B cell (primary cell): Measurements from ENCODE around the gene AHRR. TPM values are rescaled to one million over a fixed set of nuclear protein-coding genes. Genes with fewer than 3 reads are reported as not detected.

Experiments used
- ATAC-seq: fragments of 200-7000 bp; cut with Tn5 transposase; one replicate; pipeline ENCODE4 v1.10.0; 2021; ENCODE audit warnings: low read depth, mild to moderate bottlenecking, moderate number of reproducible peaks, moderate library complexity
- CTCF ChIA-PET: fragments of 350-600 bp; sonication (Branson Sonifier 250); formaldehyde crosslinking; loops from one replicate; lab custom pipeline; 2021; ENCODE audit warnings: antibody characterized with exemption, inconsistent platforms; lab: Charles Lee
- POLR2A ChIA-PET: fragments of 350-600 bp; sonication (Branson Sonifier 250); formaldehyde crosslinking; loops from one replicate; lab custom pipeline; 2021; ENCODE audit warnings: antibody characterized with exemption; lab: Charles Lee
- DNase-seq: peaks from one replicate; pipeline ENCODE4 v3.0.0; 2013
- H2AFZ ChIP-seq: 2 replicates; pipeline ENCODE4 v1.6.1; 2012; ENCODE audit warnings: mild to moderate bottlenecking, low read depth, low read length; ENCODE audit not compliant: insufficient read depth, poor library complexity, severe bottlenecking
- H3K27ac ChIP-seq, 2 donors: 1 replicate in 1 of 2; 2 replicates in 1 of 2; pipeline ENCODE4 v1.5.1; 2012 to 2013; ENCODE audit warnings: low read length in 2 of 2, mild to moderate bottlenecking in 2 of 2, moderate library complexity in 1 of 2
- H3K27me3 ChIP-seq, 4 experiments: fragments of 200-600 bp in 1 of 4; sonication (generic) in 1 of 4; replicated peaks in 1 of 4; 1 replicate in 2 of 4; 2 replicates in 2 of 4; pipeline versions ENCODE4 v1.6.1 to v1.7.0; 2013 to 2016; ENCODE audit warnings: low read length in 3 of 4, mild to moderate bottlenecking in 2 of 4, mixed read lengths in 1 of 4, moderate library complexity in 1 of 4; ENCODE audit not compliant: insufficient read depth in 4 of 4, control insufficient read depth in 3 of 4; ENCODE audit errors: control extremely low read depth in 1 of 4
- H3K36me3 ChIP-seq, 2 experiments: replicated peaks in 1 of 2; 1 replicate in 1 of 2; 2 replicates in 1 of 2; pipeline versions ENCODE4 v1.6.1 to v1.7.1; 2013; ENCODE audit warnings: low read length in 1 of 2; ENCODE audit not compliant: insufficient read depth in 2 of 2, control insufficient read depth in 1 of 2; ENCODE audit errors: control extremely low read depth in 1 of 2, extremely low read depth in 1 of 2
- H3K4me1 ChIP-seq, 2 donors: fragments of 200-600 bp in 1 of 2; sonication (generic) in 1 of 2; 1 replicate in 1 of 2; 2 replicates in 1 of 2; pipeline versions ENCODE4 v1.5.1 to v1.6.1; 2013 to 2017; ENCODE audit warnings: low read length in 2 of 2; ENCODE audit not compliant: control insufficient read depth in 2 of 2, insufficient read depth in 2 of 2
- H3K4me2 ChIP-seq: replicated peaks from 2 replicates; pipeline ENCODE3; 2012; ENCODE audit warnings: mild to moderate bottlenecking, low read depth, low read length; ENCODE audit not compliant: poor library complexity, severe bottlenecking
- H3K4me3 ChIP-seq, 5 experiments: fragments of 200-600 bp in 1 of 5; sonication (generic) in 1 of 5; 1 replicate in 3 of 5; 2 replicates in 2 of 5; pipeline versions ENCODE4 v1.5.1 to v1.7.0; 2011 to 2016; ENCODE audit warnings: low read length in 4 of 5, mild to moderate bottlenecking in 4 of 5, low read depth in 2 of 5, control low read depth in 1 of 5, moderate library complexity in 1 of 5; ENCODE audit not compliant: insufficient read depth in 1 of 5; ENCODE audit errors: control extremely low read depth in 1 of 5, extremely low read depth in 1 of 5
- H3K79me2 ChIP-seq: fragments of 200-600 bp; sonication (generic); one replicate; pipeline ENCODE4 v1.6.0; 2016; ENCODE audit warnings: low read length; ENCODE audit not compliant: control insufficient read depth, insufficient read depth
- H3K9ac ChIP-seq: fragments of 200-600 bp; sonication (generic); 2 replicates; pipeline ENCODE4 v1.6.1; 2017; ENCODE audit warnings: mild to moderate bottlenecking, low read length, moderate library complexity
- H3K9me3 ChIP-seq, 3 donors: one replicate each; pipeline versions ENCODE4 v1.6.1 to v1.7.1; 2013; ENCODE audit warnings: low read length in 2 of 3; ENCODE audit not compliant: control insufficient read depth in 2 of 3, insufficient read depth in 1 of 3; ENCODE audit errors: control extremely low read depth in 1 of 3
- H4K20me1 ChIP-seq: 2 replicates; pipeline ENCODE4 v1.6.0; 2012; ENCODE audit warnings: mild to moderate bottlenecking, low read length; ENCODE audit not compliant: insufficient read depth, control insufficient read depth, poor library complexity, severe bottlenecking
- H3K27ac Mint-ChIP-seq: one replicate; pipeline ENCODE4 v1.8.0; 2021; ENCODE audit warnings: mixed read lengths
- H3K27me3 Mint-ChIP-seq: one replicate; pipeline ENCODE4 v1.8.0; 2021; ENCODE audit warnings: mixed read lengths
- H3K4me1 Mint-ChIP-seq: one replicate; pipeline ENCODE4 v1.8.0; 2021; ENCODE audit warnings: mixed read lengths
- H3K4me3 Mint-ChIP-seq: one replicate; pipeline ENCODE4 v1.8.0; 2021; ENCODE audit warnings: mixed read lengths
- H3K9me3 Mint-ChIP-seq: one replicate; pipeline ENCODE4 v1.8.0; 2022; ENCODE audit warnings: mixed read lengths; ENCODE audit not compliant: insufficient read depth
- EZH2 ChIP-seq: IDR thresholded peaks from 2 replicates; pipeline ENCODE4 v1.6.1; 2012; ENCODE audit warnings: borderline replicate concordance, low read depth, mild to moderate bottlenecking, moderate library complexity, low read length; ENCODE audit not compliant: insufficient read depth, poor library complexity, severe bottlenecking
- WGBS: methylation state at CpG from one replicate; pipeline ENCODE4 v1.1.5; 2013; ENCODE audit warnings: missing lambda C conversion rate; ENCODE audit not compliant: insufficient coverage; 5-methylcytosine and 5-hydroxymethylcytosine counted together
- intact Hi-C: fragments of 100-400 bp; cut with micrococcal nuclease; formaldehyde crosslinking; loops from one replicate; pipeline ENCODE4 v1.10.0; 2022
- polyA plus RNA-seq: library from polyadenylated mRNA; depleted of rRNA; stranded (reverse); fragments of >200 nt; gene quantifications from 2 replicates; pipeline ENCODE4 v1.2.3, GENCODE V29; 2012
- total RNA-seq, 2 donors: library from RNA; stranded (reverse); fragments of 120-200 nt in 1 of 2; gene quantifications; 1 replicate in 1 of 2; 2 replicates in 1 of 2; pipeline versions ENCODE4 v1.2.3 to v1.2.4, GENCODE V29; 2013 to 2022
- TF ChIP-seq, protein P1 (sequence below): fragments of 200-600 bp; IDR thresholded peaks from one replicate; pipeline ENCODE4 v1.8.0; 2022; ENCODE audit warnings: antibody characterized with exemption, mild to moderate bottlenecking

The AHRR gene
- total and polyA plus RNA-seq, 2 donors (not counting 1 experiment from before 2014, with no cell fraction given): 0.13 to 1.7 TPM

DNA sequence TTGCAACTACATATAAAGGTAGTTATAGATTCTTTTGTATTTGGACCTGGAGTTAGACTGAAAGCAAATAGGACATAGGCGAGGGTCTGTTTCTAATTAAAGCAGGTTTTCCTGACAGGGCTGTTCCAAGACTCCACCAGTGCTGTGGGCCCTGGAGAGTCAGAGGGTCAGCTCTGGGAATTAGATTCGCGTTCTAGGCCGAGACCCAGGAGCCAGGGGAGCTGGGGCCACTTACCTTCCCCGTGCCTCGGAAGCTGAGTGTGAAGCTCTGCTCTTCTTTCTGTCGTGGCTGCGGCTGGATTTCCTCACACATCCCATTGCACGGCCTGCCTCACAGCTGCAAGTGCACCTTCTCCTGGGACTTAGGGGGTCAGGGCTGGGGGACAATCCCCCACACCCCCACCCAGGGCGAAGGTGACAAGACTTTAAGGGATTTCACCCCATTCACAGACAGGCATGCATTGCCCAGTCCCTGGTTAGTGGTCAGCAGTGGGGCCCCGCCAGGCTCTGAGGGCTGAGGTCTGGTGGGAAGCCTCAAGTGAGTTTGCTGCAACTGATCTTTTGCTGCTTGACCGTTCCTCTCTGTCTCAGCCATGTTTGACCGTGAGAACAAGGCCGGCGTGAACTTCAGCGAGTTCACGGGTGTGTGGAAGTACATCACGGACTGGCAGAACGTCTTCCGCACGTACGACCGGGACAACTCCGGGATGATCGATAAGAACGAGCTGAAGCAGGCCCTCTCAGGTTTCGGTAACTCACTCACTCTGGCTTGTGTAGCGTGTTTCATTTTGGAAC is 15.3 kb upstream of the AHRR start:
- DNase-seq: no peak
- Mint-ChIP-seq H3K4me1 (peaks cover 11% of the 10 kb centered on the region), H3K27me3 (no peaks in the 10 kb centered on the region), H3K27ac (no peak overlapping the region), H3K9me3 (no peaks in the 10 kb centered on the region), H3K4me3 (no peak overlapping the region)
- ChIA-PET POLR2A (no interaction called here), CTCF (no interaction called here)
- no peak overlapping the region for H3K9ac ChIP-seq
- intact Hi-C loops: no loop called here
- TF ChIP-seq EZH2: no peak
- TF ChIP-seq, protein P1, sequence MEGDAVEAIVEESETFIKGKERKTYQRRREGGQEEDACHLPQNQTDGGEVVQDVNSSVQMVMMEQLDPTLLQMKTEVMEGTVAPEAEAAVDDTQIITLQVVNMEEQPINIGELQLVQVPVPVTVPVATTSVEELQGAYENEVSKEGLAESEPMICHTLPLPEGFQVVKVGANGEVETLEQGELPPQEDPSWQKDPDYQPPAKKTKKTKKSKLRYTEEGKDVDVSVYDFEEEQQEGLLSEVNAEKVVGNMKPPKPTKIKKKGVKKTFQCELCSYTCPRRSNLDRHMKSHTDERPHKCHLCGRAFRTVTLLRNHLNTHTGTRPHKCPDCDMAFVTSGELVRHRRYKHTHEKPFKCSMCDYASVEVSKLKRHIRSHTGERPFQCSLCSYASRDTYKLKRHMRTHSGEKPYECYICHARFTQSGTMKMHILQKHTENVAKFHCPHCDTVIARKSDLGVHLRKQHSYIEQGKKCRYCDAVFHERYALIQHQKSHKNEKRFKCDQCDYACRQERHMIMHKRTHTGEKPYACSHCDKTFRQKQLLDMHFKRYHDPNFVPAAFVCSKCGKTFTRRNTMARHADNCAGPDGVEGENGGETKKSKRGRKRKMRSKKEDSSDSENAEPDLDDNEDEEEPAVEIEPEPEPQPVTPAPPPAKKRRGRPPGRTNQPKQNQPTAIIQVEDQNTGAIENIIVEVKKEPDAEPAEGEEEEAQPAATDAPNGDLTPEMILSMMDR: no peak
- H2AFZ ChIP-seq: no peak overlapping the region
- WGBS: 97% methylated on average over 28 of the region's 28 CpGs
- H3K36me3 ChIP-seq: peaks cover 0 to 45% of the 10 kb centered on the region in 2 experiments
- H3K4me1 ChIP-seq: no peaks in the 10 kb centered on the region
- no peak for ATAC-seq
- no peaks in the 10 kb centered on the region for H3K9me3 ChIP-seq
- H3K27ac ChIP-seq: no peak overlapping the region
- H3K4me3 ChIP-seq: no peak overlapping the region
- H3K27me3 ChIP-seq: no peaks in the 10 kb centered on the region
- peaks cover 67% of the 10 kb centered on the region for H4K20me1 ChIP-seq
- no peak overlapping the region for H3K4me2 ChIP-seq
- peaks cover 53% of the 10 kb centered on the region for H3K79me2 ChIP-seq

DNA sequence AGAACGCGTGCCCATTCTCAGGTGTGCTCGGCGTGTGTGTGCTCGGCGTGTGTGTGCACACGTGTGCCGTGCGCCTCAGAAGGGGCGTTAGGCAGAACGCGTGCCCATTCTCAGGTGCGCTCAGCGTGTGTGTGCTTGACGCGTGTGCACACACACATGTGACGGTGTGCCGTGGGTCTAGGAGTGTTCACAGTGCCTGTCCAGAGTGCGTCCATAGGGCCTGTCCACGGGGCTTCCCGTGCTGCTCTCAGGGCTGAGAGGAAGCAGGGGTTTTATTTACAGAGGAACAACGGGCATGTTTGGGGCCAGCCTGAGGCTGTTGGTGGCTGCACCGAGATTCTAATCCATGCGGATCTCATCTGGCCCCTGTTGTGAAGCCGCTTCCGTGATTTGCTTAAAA is 14.2 kb upstream of the AHRR start:
- 97% methylated on average over 26 of the region's 26 CpGs for WGBS
- Mint-ChIP-seq H3K9me3 (no peaks in the 10 kb centered on the region), H3K27me3 (no peaks in the 10 kb centered on the region), H3K4me1 (peaks cover under 1% of the 10 kb centered on the region), H3K27ac (no peak overlapping the region), H3K4me3 (no peak overlapping the region)
- no peak overlapping the region for H3K4me2 ChIP-seq
- peaks cover 0 to 48% of the 10 kb centered on the region in 2 experiments for H3K36me3 ChIP-seq
- no peaks in the 10 kb centered on the region for H3K9me3 ChIP-seq
- intact Hi-C loops: no loop called here
- H3K9ac ChIP-seq: no peak overlapping the region
- ATAC-seq (no peak), DNase-seq (no peak)
- H3K27me3 ChIP-seq: no peaks in the 10 kb centered on the region
- TF ChIP-seq, protein P1: no peak
- no peak for TF ChIP-seq EZH2
- CTCF ChIA-PET: no interaction called here
- no peak overlapping the region for H3K27ac ChIP-seq
- no peaks in the 10 kb centered on the region for H3K4me1 ChIP-seq
- POLR2A ChIA-PET: no interaction called here
- H2AFZ ChIP-seq: no peak overlapping the region
- H3K4me3 ChIP-seq: no peak overlapping the region
- H3K79me2 ChIP-seq: peaks cover 42% of the 10 kb centered on the region
- peaks cover 56% of the 10 kb centered on the region for H4K20me1 ChIP-seq
